Measurements from ENCODE around the gene TEX261.

Gene TEX261

DNA sequence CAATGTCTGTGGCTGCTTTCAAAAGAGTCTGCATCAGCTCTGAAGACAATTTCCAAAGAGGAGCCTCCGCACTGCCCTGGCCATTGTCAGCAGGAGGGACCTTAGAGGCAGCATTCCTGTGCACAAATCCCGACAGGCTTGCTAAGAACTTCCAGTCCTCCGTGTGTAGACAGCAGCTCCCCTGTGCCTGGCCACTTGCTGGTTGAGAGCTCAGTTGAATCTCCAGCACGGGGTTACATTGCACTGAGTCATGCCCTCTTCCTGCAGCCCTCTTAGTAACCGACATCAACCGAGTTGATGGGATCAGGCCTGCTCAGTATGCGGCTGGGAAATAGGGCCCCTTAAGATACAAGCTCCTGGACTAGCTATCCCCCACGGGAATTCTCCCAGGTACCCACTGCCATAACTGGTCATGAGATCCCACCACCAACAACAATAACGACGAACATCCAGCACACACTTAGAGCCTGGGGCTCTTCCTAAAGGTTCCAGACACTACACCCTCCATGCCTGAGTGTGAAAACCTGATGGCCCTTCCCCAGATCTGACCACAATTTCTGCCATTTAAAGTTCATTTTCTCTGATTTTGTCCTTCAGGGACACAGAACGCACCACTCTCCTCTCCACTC, 47.0 kb downstream of the TEX261 start:
- Histone ChIP-seq H3K27me3 (ENCODE audit: insufficient read depth, poor library complexity, severe bottlenecking) (peaks cover 21% of the 10 kb centered on the region), H3K27ac (replicated peaks) (no peak overlapping the region), H3K4me3 (replicated peaks; ENCODE audit: insufficient read depth, low read length) (no peak overlapping the region)
- TF ChIP-seq, protein P1, sequence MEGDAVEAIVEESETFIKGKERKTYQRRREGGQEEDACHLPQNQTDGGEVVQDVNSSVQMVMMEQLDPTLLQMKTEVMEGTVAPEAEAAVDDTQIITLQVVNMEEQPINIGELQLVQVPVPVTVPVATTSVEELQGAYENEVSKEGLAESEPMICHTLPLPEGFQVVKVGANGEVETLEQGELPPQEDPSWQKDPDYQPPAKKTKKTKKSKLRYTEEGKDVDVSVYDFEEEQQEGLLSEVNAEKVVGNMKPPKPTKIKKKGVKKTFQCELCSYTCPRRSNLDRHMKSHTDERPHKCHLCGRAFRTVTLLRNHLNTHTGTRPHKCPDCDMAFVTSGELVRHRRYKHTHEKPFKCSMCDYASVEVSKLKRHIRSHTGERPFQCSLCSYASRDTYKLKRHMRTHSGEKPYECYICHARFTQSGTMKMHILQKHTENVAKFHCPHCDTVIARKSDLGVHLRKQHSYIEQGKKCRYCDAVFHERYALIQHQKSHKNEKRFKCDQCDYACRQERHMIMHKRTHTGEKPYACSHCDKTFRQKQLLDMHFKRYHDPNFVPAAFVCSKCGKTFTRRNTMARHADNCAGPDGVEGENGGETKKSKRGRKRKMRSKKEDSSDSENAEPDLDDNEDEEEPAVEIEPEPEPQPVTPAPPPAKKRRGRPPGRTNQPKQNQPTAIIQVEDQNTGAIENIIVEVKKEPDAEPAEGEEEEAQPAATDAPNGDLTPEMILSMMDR (IDR thresholded peaks at IDR 0.05; ENCODE audit: insufficient read depth, low read length): no peak
- TF ChIP-seq GABPA (IDR thresholded peaks at IDR 0.05; ENCODE audit: low read depth): no peak
- TF ChIP-seq POLR2AphosphoS5 (IDR thresholded peaks at IDR 0.05; ENCODE audit: low read depth): no peak
- TF ChIP-seq, protein P2, sequence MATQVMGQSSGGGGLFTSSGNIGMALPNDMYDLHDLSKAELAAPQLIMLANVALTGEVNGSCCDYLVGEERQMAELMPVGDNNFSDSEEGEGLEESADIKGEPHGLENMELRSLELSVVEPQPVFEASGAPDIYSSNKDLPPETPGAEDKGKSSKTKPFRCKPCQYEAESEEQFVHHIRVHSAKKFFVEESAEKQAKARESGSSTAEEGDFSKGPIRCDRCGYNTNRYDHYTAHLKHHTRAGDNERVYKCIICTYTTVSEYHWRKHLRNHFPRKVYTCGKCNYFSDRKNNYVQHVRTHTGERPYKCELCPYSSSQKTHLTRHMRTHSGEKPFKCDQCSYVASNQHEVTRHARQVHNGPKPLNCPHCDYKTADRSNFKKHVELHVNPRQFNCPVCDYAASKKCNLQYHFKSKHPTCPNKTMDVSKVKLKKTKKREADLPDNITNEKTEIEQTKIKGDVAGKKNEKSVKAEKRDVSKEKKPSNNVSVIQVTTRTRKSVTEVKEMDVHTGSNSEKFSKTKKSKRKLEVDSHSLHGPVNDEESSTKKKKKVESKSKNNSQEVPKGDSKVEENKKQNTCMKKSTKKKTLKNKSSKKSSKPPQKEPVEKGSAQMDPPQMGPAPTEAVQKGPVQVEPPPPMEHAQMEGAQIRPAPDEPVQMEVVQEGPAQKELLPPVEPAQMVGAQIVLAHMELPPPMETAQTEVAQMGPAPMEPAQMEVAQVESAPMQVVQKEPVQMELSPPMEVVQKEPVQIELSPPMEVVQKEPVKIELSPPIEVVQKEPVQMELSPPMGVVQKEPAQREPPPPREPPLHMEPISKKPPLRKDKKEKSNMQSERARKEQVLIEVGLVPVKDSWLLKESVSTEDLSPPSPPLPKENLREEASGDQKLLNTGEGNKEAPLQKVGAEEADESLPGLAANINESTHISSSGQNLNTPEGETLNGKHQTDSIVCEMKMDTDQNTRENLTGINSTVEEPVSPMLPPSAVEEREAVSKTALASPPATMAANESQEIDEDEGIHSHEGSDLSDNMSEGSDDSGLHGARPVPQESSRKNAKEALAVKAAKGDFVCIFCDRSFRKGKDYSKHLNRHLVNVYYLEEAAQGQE (IDR thresholded peaks at IDR 0.05; ENCODE audit: insufficient replicate concordance, low read depth): no peak
- TF ChIP-seq SPI1 (IDR thresholded peaks at IDR 0.05; ENCODE audit: borderline replicate concordance, low read depth): no peak
- no peak for DNase-seq (ENCODE audit: low read depth in 1 of 2, low spot score in 1 of 2)

DNA sequence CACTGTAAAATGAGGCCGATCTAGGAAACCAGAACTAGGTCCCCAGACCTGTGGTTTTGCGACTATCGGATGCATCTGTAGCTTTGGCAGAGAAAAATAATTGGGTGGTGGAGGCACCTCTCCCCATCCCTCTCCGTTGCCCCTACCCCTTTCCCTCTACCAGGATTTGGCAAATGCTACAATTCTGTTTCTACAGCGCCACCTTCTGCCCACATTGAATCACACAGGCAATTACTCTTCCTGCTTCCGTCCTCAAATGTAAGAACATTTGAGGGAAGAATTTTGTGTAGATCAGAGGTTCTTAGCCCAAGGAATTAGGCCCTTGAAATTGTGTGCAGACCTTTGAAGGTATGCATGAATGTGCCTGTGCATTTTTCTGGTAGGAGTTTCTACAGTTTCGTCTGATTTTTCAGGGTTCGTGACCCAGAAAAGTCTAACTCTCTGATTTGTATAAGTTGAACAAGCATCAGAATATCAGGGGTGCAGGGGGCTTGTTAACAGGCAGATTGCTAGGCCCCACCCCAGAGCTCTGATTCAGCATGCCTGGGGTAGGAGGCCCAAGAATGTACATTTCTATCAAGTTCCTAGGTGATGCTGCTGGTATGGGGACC, 47.7 kb downstream of the TEX261 start:
- peak in 1 of 2 experiments; percentile 42 for DNase-seq (ENCODE audit: low read depth in 1 of 2, low spot score in 1 of 2)
- Histone ChIP-seq H3K27me3 (ENCODE audit: insufficient read depth, poor library complexity, severe bottlenecking) (peaks cover 18% of the 10 kb centered on the region), H3K4me3 (replicated peaks; ENCODE audit: insufficient read depth, low read length) (no peak overlapping the region), H3K27ac (replicated peaks) (no peak overlapping the region)
- TF ChIP-seq POLR2AphosphoS5 (IDR thresholded peaks at IDR 0.05; ENCODE audit: low read depth) (no peak), SPI1 (IDR thresholded peaks at IDR 0.05; ENCODE audit: borderline replicate concordance, low read depth) (no peak)
- TF ChIP-seq, protein P2 (IDR thresholded peaks at IDR 0.05; ENCODE audit: insufficient replicate concordance, low read depth): no peak
- TF ChIP-seq, protein P1 (IDR thresholded peaks at IDR 0.05; ENCODE audit: insufficient read depth, low read length): peak; percentile 75

DNA sequence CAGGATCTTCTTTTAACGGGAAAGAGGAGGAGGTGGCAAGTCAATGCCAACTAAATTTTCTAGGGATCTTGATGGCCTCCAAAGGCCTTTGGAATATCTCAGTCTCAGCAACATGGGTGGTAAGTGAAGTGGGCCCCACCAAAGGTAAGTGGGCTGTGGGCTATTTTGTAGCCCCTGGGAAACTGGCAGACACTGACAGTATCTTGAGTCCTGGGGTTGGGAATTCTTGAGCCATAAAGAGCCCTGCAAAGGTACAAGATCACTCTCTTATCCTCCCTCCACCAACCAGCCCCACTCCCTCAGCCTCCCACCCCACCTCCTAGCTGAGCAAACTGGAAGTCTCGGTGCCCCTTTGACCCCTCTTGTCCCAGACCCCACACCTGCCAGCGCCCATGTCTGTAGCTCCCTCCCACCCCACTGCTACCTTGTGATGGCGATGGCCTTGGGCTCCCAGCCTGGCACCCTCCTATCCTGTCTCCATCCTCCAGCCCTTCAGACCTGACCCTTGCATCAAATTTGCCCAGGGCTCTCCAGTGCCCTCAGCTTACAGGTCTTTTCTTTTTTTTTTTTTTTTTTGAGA, 50.5 kb downstream of the TEX261 start:
- Histone ChIP-seq H3K27me3 (ENCODE audit: insufficient read depth, poor library complexity, severe bottlenecking) (peaks cover 8% of the 10 kb centered on the region), H3K27ac (replicated peaks) (no peak overlapping the region), H3K4me3 (replicated peaks; ENCODE audit: insufficient read depth, low read length) (no peak overlapping the region)
- DNase-seq (ENCODE audit: low read depth in 1 of 2, low spot score in 1 of 2): no peak
- TF ChIP-seq POLR2AphosphoS5 (IDR thresholded peaks at IDR 0.05; ENCODE audit: low read depth) (no peak), GABPA (IDR thresholded peaks at IDR 0.05; ENCODE audit: low read depth) (no peak), SPI1 (IDR thresholded peaks at IDR 0.05; ENCODE audit: borderline replicate concordance, low read depth) (no peak)
- TF ChIP-seq, protein P1 (IDR thresholded peaks at IDR 0.05; ENCODE audit: insufficient read depth, low read length): no peak
- TF ChIP-seq, protein P2 (IDR thresholded peaks at IDR 0.05; ENCODE audit: insufficient replicate concordance, low read depth): no peak

Measured in HL-60 (cell line).